Measurements from ENCODE around the gene GEMIN2.
A peak's percentile ranks its signal among the peaks of the same experiment; 100 is the strongest.

GEMIN2 gene

DNA sequence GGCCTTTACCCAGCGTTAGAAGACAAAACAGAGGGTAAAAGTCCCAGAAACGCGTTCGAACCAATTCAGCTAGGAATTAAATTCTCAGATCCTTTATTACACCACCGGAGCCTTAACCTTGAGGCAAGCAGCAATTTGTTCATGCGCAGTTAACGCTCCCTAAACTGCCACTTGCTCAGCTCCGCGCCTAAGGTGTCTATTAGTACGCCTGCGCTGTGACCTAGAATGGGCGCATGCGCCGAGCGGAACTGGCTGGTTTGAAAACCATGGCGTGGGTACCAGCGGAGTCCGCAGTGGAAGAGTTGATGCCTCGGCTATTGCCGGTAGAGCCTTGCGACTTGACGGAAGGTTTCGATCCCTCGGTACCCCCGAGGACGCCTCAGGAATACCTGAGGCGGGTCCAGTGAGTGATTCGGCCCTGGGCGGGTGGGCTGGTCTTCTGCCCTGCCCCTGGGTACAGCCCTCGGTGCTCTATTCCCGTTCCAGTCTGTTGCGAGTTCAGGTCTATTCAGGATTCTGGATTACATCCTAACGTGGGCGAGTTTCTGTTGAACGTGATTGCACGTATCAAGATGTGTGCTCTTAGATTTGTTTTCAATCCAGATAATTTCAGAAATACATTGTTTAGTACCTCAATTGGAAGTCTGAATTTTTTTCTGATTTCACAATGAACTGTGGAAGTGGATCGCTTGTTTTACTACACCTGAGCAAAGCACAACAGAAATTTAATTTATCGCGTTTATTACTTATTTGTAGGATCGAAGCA is at the start of gene GEMIN2 (continued):
- TF ChIP-seq ZNF830 (tag by site-specific recombination; IDR thresholded peaks at IDR 0.05; ENCODE audit: low read depth) (no peak), ZNF148 (tag by site-specific recombination; IDR thresholded peaks at IDR 0.05; ENCODE audit: borderline replicate concordance) (no peak), ZNF37A (tag by site-specific recombination; IDR thresholded peaks at IDR 0.05) (no peak), ZBTB7A (tag by site-specific recombination; IDR thresholded peaks at IDR 0.05; ENCODE audit: low read depth) (no peak), PRDM10 (tag by site-specific recombination; IDR thresholded peaks at IDR 0.05) (peak; percentile 80), ZNF112 (tag by site-specific recombination; IDR thresholded peaks at IDR 0.05) (no peak), ZNF501 (tag by site-specific recombination; IDR thresholded peaks at IDR 0.05) (no peak), ZNF146 (tag by site-specific recombination; IDR thresholded peaks at IDR 0.05) (no peak), ZNF16 (tag by site-specific recombination; IDR thresholded peaks at IDR 0.05; ENCODE audit: low read depth) (no peak), ZNF624 (tag by site-specific recombination; IDR thresholded peaks at IDR 0.05) (no peak), ZBTB11 (tag by site-specific recombination; conservative IDR thresholded peaks at IDR 0.05; ENCODE audit: low read depth) (peak; percentile 96), EGR2 (tag by site-specific recombination; IDR thresholded peaks at IDR 0.05; ENCODE audit: low read depth) (peak; percentile 16; the same call in 1 of the 2 replicates), ZNF416 (tag by site-specific recombination; IDR thresholded peaks at IDR 0.05) (no peak), ZBTB17 (tag by site-specific recombination; IDR thresholded peaks at IDR 0.05) (peak; percentile 92), ZNF626 (tag by site-specific recombination; IDR thresholded peaks at IDR 0.05) (no peak), HIC1 (tag by site-specific recombination; IDR thresholded peaks at IDR 0.05) (no peak), ZNF311 (tag by site-specific recombination; IDR thresholded peaks at IDR 0.05; ENCODE audit: borderline replicate concordance) (no peak), ZSCAN23 (tag by site-specific recombination; IDR thresholded peaks at IDR 0.05) (no peak)
- TF ChIP-seq, protein P1, sequence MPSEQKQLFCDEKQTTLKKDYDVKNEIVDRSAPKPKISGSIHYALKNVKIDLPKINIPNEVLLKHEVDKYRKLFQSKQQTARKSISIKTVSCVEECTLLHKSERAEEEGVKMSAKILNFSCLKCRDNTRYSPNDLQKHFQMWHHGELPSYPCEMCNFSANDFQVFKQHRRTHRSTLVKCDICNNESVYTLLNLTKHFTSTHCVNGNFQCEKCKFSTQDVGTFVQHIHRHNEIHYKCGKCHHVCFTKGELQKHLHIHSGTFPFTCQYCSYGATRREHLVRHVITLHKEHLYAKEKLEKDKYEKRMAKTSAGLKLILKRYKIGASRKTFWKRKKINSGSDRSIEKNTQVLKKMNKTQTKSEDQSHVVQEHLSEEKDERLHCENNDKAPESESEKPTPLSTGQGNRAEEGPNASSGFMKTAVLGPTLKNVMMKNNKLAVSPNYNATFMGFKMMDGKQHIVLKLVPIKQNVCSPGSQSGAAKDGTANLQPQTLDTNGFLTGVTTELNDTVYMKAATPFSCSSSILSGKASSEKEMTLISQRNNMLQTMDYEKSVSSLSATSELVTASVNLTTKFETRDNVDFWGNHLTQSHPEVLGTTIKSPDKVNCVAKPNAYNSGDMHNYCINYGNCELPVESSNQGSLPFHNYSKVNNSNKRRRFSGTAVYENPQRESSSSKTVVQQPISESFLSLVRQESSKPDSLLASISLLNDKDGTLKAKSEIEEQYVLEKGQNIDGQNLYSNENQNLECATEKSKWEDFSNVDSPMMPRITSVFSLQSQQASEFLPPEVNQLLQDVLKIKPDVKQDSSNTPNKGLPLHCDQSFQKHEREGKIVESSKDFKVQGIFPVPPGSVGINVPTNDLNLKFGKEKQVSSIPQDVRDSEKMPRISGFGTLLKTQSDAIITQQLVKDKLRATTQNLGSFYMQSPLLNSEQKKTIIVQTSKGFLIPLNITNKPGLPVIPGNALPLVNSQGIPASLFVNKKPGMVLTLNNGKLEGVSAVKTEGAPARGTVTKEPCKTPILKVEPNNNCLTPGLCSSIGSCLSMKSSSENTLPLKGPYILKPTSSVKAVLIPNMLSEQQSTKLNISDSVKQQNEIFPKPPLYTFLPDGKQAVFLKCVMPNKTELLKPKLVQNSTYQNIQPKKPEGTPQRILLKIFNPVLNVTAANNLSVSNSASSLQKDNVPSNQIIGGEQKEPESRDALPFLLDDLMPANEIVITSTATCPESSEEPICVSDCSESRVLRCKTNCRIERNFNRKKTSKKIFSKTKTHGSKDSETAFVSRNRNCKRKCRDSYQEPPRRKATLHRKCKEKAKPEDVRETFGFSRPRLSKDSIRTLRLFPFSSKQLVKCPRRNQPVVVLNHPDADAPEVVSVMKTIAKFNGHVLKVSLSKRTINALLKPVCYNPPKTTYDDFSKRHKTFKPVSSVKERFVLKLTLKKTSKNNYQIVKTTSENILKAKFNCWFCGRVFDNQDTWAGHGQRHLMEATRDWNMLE (tag by site-specific recombination; conservative IDR thresholded peaks at IDR 0.05; ENCODE audit: low read depth): peak; percentile 67
- TF ChIP-seq, protein P2, sequence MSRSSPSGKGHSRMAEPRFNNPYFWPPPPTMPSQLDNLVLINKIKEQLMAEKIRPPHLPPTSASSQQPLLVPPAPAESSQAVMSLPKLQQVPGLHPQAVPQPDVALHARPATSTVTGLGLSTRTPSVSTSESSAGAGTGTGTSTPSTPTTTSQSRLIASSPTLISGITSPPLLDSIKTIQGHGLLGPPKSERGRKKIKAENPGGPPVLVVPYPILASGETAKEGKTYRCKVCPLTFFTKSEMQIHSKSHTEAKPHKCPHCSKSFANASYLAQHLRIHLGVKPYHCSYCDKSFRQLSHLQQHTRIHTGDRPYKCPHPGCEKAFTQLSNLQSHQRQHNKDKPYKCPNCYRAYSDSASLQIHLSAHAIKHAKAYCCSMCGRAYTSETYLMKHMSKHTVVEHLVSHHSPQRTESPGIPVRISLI (tag by site-specific recombination; IDR thresholded peaks at IDR 0.05): no peak

Measured in HEK293 (cell line).